BLaER1 (cell line): ENCODE measurements around the gene MMP3.

Source experiments
- H3K27ac ChIP-seq: shearing (Covaris generic); formaldehyde crosslinking; 2 replicates; pipeline ENCODE4 v1.8.1; 2022
- H3K27me3 ChIP-seq: shearing (Covaris generic); formaldehyde crosslinking; 2 replicates; pipeline ENCODE4 v1.8.1; 2022
- H3K36me3 ChIP-seq: shearing (Covaris generic); formaldehyde crosslinking; 2 replicates; pipeline ENCODE4 v1.8.1; 2022
- H3K4me1 ChIP-seq: shearing (Covaris generic); formaldehyde crosslinking; 2 replicates; pipeline ENCODE4 v1.8.1; 2022
- H3K4me2 ChIP-seq: shearing (Covaris generic); formaldehyde crosslinking; 2 replicates; pipeline ENCODE4 v1.8.1; 2022
- H3K4me3 ChIP-seq: shearing (Covaris generic); formaldehyde crosslinking; 2 replicates; pipeline ENCODE4 v1.8.1; 2022
- H3K9ac ChIP-seq: shearing (Covaris generic); formaldehyde crosslinking; 2 replicates; pipeline ENCODE4 v1.8.1; 2022
- H3K9me3 ChIP-seq: shearing (Covaris generic); formaldehyde crosslinking; 2 replicates; pipeline ENCODE4 v1.8.1; 2022
- H4K20me1 ChIP-seq: shearing (Covaris generic); formaldehyde crosslinking; 2 replicates; pipeline ENCODE4 v1.8.1; 2022
- Cebpa-rat ChIP-seq: shearing (Covaris generic); IDR thresholded peaks from 2 replicates; pipeline ENCODE4 v1.8.1; 2022

Gene MMP3

DNA sequence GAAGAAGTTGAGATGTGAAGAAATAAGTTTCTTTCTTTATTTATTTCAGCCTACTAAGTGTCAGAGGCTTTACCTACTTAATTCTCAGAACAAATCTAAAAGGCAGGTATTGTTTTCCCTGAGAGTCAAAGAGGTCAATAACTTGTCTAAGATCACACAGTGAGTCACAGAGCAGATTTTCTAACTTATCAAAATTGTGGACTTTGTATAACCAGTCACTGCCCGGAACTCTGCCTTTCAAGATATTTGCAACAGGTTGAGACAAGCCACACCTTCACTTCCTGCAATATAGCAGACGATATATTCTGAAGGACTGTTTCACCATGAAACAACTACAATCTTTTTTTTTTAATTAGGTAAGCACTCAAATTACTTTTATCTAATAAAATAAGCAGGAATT, 10.5 kb upstream of the MMP3 start:
- Histone ChIP-seq H3K36me3 (no peaks in the 10 kb centered on the region), H3K4me2 (no peak overlapping the region), H3K27ac (no peak overlapping the region), H3K4me3 (no peak overlapping the region), H3K27me3 (no peaks in the 10 kb centered on the region), H3K4me1 (no peaks in the 10 kb centered on the region), H3K9ac (no peak overlapping the region), H3K9me3 (no peaks in the 10 kb centered on the region), H4K20me1 (no peaks in the 10 kb centered on the region)
- TF ChIP-seq Cebpa-rat = no peak

DNA sequence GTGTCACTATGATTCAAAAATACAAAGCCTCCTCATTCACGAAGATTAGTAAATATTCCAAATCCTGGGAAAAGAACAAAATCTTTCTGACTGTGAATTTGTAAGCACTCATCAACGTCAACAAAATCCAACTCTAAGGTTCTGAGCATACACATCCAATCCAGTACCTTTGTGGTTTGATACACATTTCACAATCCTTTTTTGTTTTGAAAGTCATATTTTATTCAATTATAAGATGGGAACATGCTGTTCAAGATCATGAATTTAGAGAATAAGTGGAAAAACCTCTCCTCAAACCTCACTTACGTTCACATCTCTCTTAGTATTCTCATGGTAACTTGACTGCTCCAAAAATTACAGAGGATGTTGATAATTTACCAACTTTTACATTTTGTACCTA, 9.6 kb upstream of the MMP3 start:
- H3K27me3 ChIP-seq = no peaks in the 10 kb centered on the region
- no peak for TF ChIP-seq Cebpa-rat
- no peaks in the 10 kb centered on the region for H4K20me1 ChIP-seq
- no peak overlapping the region for H3K4me2 ChIP-seq
- no peak overlapping the region for H3K4me3 ChIP-seq
- no peaks in the 10 kb centered on the region for H3K4me1 ChIP-seq
- no peaks in the 10 kb centered on the region for H3K36me3 ChIP-seq
- H3K9ac ChIP-seq = no peak overlapping the region
- H3K27ac ChIP-seq = no peak overlapping the region
- no peaks in the 10 kb centered on the region for H3K9me3 ChIP-seq

DNA sequence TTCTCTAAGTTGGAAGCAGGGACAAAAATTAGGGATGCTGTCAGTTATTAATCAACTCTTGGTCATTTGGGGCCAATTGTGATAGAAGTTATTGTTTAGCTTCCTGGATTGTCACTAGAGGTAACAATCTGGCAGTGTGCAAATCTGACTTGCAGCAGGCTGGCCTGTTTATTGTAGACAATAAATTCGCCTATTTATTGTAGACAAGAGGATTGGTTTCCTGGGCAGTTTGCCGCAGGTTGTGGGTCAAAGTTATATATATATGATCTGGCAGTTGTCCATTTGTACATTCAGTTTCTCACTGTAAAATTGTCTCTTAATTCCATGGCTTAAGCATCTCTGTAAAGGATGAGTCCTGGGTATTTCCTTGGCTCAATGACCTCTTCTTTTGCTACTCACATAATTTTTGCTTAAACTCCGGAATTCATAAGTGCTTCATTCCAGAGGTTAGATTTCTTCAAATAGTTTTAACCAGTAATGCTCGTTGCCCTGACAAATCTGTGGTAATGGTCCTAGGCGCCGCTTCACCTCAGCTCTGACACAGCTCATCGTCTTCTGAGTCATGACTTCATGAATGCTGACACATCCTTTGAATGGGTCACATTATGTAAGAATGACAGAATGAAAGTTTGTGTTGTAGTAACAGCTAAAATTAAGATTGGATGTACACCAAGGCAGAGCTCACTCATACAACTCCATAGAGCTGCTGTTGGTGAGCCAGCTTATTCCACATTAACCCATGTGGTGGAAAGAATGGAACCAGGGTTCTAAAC, 7.8 kb upstream of the MMP3 start:
- Histone ChIP-seq H3K9ac (no peak overlapping the region), H3K4me2 (no peak overlapping the region), H3K27ac (no peak overlapping the region)

DNA sequence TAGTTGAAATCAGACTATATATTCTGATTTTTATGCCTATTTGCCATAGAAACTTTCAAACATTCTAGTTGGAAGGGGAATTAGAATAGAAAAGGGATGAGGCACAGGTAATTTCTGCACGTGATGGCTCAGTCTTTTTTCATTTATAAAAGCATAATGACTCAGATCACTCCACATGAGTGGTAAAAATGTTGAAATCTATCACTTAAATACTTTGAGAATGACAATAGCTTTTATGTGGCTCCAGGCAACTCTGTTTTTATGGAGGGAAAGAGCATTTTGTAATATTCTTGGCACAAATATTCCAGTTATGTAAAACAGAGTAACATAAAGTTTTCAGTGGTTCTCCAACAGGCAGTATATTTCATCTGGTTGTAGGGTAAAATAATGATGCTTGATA, 5.9 kb upstream of the MMP3 start:
- TF ChIP-seq Cebpa-rat = no peak
- Histone ChIP-seq H3K4me2 (no peak overlapping the region), H3K4me1 (no peaks in the 10 kb centered on the region), H3K4me3 (no peak overlapping the region), H3K27ac (no peak overlapping the region), H4K20me1 (no peaks in the 10 kb centered on the region), H3K9ac (no peak overlapping the region), H3K36me3 (no peaks in the 10 kb centered on the region), H3K9me3 (no peaks in the 10 kb centered on the region), H3K27me3 (no peaks in the 10 kb centered on the region)

More for the DNA sequence above, 7.8 kb upstream of the MMP3 start:
- Histone ChIP-seq H3K27me3 (no peaks in the 10 kb centered on the region), H3K36me3 (no peaks in the 10 kb centered on the region), H3K9me3 (no peaks in the 10 kb centered on the region), H3K4me3 (no peak overlapping the region), H4K20me1 (no peaks in the 10 kb centered on the region), H3K4me1 (no peaks in the 10 kb centered on the region)
- TF ChIP-seq Cebpa-rat = no peak

DNA sequence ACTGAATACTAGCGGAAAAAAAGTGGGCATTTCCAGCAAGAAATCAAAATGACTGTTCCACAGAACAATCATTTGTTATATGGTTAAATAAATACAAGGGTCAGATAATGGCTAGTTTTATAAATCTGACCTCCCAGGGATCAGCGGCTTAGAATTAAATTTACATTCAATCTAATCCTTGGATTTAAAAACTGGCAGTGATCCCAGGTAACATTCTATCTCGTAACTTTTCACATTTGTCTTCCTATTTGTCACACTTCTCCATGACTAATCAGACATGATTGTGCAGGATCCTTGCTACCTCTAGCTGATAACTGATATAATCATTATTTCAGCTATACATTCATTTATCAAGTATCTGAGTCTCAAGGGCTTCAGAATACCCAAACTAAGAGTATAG, 2.9 kb upstream of the MMP3 start:
- no peaks in the 10 kb centered on the region for H3K9me3 ChIP-seq
- no peak overlapping the region for H3K4me2 ChIP-seq
- no peak overlapping the region for H3K27ac ChIP-seq
- H4K20me1 ChIP-seq = no peaks in the 10 kb centered on the region
- H3K4me3 ChIP-seq = no peak overlapping the region
- H3K36me3 ChIP-seq = no peaks in the 10 kb centered on the region
- no peak for TF ChIP-seq Cebpa-rat
- H3K9ac ChIP-seq = no peak overlapping the region
- no peaks in the 10 kb centered on the region for H3K4me1 ChIP-seq
- no peaks in the 10 kb centered on the region for H3K27me3 ChIP-seq

DNA sequence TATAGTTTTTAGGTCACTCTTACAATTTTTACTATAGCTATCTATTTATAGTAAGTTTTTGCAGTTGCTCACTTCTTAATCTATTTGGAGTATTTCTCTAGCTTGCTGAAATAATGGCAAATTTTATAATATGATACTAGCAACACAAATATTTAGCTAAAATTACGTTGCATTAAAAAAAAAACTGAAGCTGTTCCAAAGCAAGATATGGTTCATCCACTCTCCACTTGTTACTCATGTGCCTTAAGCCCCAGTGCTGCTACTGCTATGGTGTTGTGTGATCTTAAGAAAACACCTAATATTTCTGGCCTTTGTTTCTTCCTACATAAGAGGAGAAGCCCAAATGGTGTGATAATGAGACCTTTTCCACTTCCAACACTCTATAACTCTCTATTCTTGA, 479 bp downstream of the MMP3 start:
- no peaks in the 10 kb centered on the region for H3K9me3 ChIP-seq
- H3K27ac ChIP-seq = no peak overlapping the region
- H4K20me1 ChIP-seq = no peaks in the 10 kb centered on the region
- H3K4me2 ChIP-seq = no peak overlapping the region
- H3K4me3 ChIP-seq = no peak overlapping the region
- H3K9ac ChIP-seq = no peak overlapping the region
- H3K36me3 ChIP-seq = no peaks in the 10 kb centered on the region
- H3K4me1 ChIP-seq = no peaks in the 10 kb centered on the region
- no peaks in the 10 kb centered on the region for H3K27me3 ChIP-seq
- no peak for TF ChIP-seq Cebpa-rat

DNA sequence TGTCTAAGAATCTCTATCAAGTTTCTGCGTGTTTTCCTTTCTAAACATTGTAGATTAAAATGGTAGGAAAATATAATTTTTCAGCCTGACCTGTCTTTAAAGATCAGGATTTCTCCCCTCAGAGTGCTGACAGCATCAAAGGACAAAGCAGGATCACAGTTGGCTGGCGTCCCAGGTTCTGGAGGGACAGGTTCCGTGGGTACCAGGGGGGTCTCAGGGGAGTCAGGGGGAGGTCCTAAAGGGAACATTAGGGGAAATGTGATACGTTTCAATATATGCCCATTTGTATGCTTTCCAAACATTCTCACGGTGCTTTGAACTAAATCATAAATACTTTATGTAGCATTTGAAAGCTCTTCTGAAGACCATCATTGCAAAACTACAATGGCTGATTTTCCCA, 3.4 kb downstream of the MMP3 start:
- Histone ChIP-seq H3K27ac (no peak overlapping the region), H4K20me1 (no peaks in the 10 kb centered on the region), H3K4me1 (no peaks in the 10 kb centered on the region), H3K4me2 (no peak overlapping the region), H3K4me3 (no peak overlapping the region), H3K9me3 (no peaks in the 10 kb centered on the region), H3K9ac (no peak overlapping the region), H3K27me3 (no peaks in the 10 kb centered on the region), H3K36me3 (no peaks in the 10 kb centered on the region)
- no peak for TF ChIP-seq Cebpa-rat

DNA sequence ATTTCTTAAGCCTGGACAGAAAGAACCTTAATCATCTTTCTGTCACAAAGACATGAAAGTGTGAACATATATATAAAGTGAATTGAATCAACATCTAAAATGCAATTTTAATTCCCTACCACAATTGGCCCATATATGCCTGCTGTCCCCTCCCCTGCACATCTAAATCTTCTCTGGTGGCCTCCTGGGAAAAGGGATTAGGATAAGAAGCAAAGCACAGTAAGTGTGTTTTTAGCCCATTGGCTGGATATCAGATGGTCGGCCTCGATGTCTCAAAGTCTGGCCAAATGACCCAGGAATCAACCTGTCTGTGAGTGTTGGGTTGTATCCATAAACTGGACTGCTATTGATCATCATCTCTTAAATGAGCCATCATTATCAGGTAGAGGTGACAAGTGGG, 5.8 kb downstream of the MMP3 start:
- Histone ChIP-seq H3K9ac (no peak overlapping the region), H3K4me2 (no peak overlapping the region), H3K9me3 (no peaks in the 10 kb centered on the region), H4K20me1 (no peaks in the 10 kb centered on the region), H3K36me3 (no peaks in the 10 kb centered on the region), H3K4me1 (no peaks in the 10 kb centered on the region), H3K27ac (no peak overlapping the region), H3K27me3 (no peaks in the 10 kb centered on the region), H3K4me3 (no peak overlapping the region)
- no peak for TF ChIP-seq Cebpa-rat

DNA sequence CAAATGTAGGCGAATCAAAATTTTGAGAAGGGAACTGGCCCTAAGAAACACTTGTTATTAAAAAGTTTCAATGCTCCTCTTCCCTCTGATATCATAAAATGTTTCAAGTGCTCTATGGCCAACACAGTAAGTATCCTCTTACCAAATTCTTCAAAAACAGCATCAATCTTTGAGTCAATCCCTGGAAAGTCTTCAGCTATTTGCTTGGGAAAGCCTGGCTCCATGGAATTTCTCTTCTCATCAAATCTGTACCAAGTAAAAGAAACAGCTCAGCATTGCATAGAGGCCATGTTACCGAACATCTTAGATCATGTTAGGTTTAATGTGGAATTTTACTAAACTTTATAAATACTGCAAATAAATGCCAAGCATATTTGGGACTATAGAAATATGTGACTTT, 6.3 kb downstream of the MMP3 start:
- no peaks in the 10 kb centered on the region for H3K9me3 ChIP-seq
- H3K36me3 ChIP-seq = no peaks in the 10 kb centered on the region
- no peaks in the 10 kb centered on the region for H3K4me1 ChIP-seq
- H4K20me1 ChIP-seq = no peaks in the 10 kb centered on the region
- no peak overlapping the region for H3K9ac ChIP-seq
- H3K27me3 ChIP-seq = no peaks in the 10 kb centered on the region
- H3K4me3 ChIP-seq = no peak overlapping the region
- H3K27ac ChIP-seq = no peak overlapping the region
- H3K4me2 ChIP-seq = no peak overlapping the region
- TF ChIP-seq Cebpa-rat = no peak

DNA sequence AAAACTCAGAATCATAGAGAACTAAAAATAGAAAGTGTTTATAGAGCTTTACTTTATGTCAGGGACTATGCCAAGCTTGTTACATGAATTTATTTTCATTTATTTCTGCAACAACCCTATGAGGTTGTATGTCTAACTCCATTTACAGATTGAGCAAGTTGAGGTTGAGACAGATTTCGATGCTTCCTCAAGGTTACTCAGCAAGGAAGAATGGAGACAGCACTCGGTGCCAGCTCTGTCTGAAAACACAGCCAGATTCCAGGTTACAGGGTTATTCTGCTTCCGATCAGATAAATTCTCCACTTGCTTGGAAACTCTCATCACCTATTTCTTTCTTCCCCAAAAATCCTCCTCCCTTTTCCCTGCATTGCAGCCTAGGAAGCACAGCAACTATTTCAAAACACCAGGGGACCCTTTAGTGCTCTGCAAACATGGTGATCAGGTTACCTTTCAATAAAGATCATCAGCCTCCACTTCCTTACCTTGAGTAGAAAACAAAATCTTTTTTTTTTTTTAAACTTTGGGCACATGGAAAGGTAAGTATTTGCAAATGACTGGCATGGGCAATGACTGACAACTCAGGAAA, 7.0 kb downstream of the MMP3 start:
- Histone ChIP-seq H3K4me1 (no peaks in the 10 kb centered on the region), H3K9me3 (peaks cover 2% of the 10 kb centered on the region; the same call in 1 of the 2 replicates), H3K36me3 (no peaks in the 10 kb centered on the region), H3K27me3 (no peaks in the 10 kb centered on the region), H3K27ac (no peak overlapping the region), H3K9ac (no peak overlapping the region), H3K4me2 (no peak overlapping the region), H4K20me1 (no peaks in the 10 kb centered on the region), H3K4me3 (no peak overlapping the region)
- no peak for TF ChIP-seq Cebpa-rat
